SK-N-SH (cell line): ENCODE results near the gene CDK5RAP2. TPM values are rescaled to one million over a fixed set of nuclear protein-coding genes. Genes with fewer than 3 reads are reported as not detected.

Source experiments
- CTCF ChIA-PET: fragments of 300-600, 350-600 bp; formaldehyde crosslinking; extraction: SDS; loops from one replicate; lab custom pipeline; 2021; lab: Yijun Ruan, JAX
- POLR2A ChIA-PET: fragments of 350-600 bp; sonication (Branson Sonifier 250); formaldehyde crosslinking; extraction: SDS; loops from one replicate; lab custom pipeline; 2020; ENCODE audit warnings: antibody characterized with exemption, inconsistent platforms; lab: Yijun Ruan, JAX
- DNase-seq: peaks from one replicate; pipeline ENCODE4 v3.0.0; 2012
- H2AFZ ChIP-seq: fragments of 200-600 bp; sonication (generic); 2 replicates; pipeline ENCODE4 v1.8.1; 2016; ENCODE audit warnings: antibody characterized with exemption, mild to moderate bottlenecking, low read depth
- H3F3A ChIP-seq: fragments of 200-600 bp; sonication (generic); replicated peaks from 2 replicates; pipeline ENCODE3; 2016; ENCODE audit warnings: antibody characterized with exemption, mild to moderate bottlenecking; ENCODE audit not compliant: insufficient read depth
- H3K27ac ChIP-seq, 2 experiments: fragments of 200-500 bp in 1 of 2; fragments of 200-600 bp in 1 of 2; sonication (Bioruptor generic) in 1 of 2; sonication (generic), shearing (Covaris generic) in 1 of 2; 2 replicates each; pipeline versions ENCODE4 v1.5.1 to v1.6.1; 2014 to 2016; ENCODE audit warnings: low read depth in 2 of 2, inconsistent platforms in 1 of 2, low read length in 1 of 2, mild to moderate bottlenecking in 1 of 2, mixed read lengths in 1 of 2
- H3K27me3 ChIP-seq: fragments of 200-600 bp; sonication (generic), shearing (Covaris generic); 2 replicates; pipeline ENCODE4 v1.6.1; 2016; ENCODE audit warnings: mixed run types; ENCODE audit not compliant: insufficient read depth
- H3K36me3 ChIP-seq, 2 experiments: fragments of 200-500 bp in 1 of 2; fragments of 200-600 bp in 1 of 2; sonication (Bioruptor generic) in 1 of 2; sonication (generic) in 1 of 2; replicated peaks in 1 of 2; 2 replicates each; pipeline versions ENCODE3 to v1.5.1; 2014 to 2016; ENCODE audit warnings: low read length in 1 of 2, mild to moderate bottlenecking in 1 of 2; ENCODE audit not compliant: insufficient read depth in 2 of 2, control insufficient read depth in 1 of 2
- H3K4me1 ChIP-seq, 2 experiments: fragments of 200-500 bp in 1 of 2; fragments of 200-600 bp in 1 of 2; sonication (Bioruptor generic) in 1 of 2; sonication (generic), shearing (Covaris generic) in 1 of 2; 2 replicates each; pipeline versions ENCODE4 v1.5.1 to v1.6.1; 2014 to 2016; ENCODE audit warnings: low read depth in 1 of 2, low read length in 1 of 2, mixed run types in 1 of 2; ENCODE audit not compliant: insufficient read depth in 2 of 2, control insufficient read depth in 1 of 2
- H3K4me2 ChIP-seq: fragments of 200-600 bp; sonication (generic), shearing (Covaris generic); 2 replicates; pipeline ENCODE4 v1.6.1; 2017; ENCODE audit warnings: mixed run types
- H3K4me3 ChIP-seq, 2 experiments: fragments of 200-500 bp in 1 of 2; fragments of 200-600 bp in 1 of 2; sonication (Bioruptor generic) in 1 of 2; sonication (generic), shearing (Covaris generic) in 1 of 2; 2 replicates each; pipeline versions ENCODE4 v1.5.1 to v1.8.1; 2014 to 2016; ENCODE audit warnings: low read depth in 2 of 2, inconsistent platforms in 1 of 2, low read length in 1 of 2, mild to moderate bottlenecking in 1 of 2, mixed read lengths in 1 of 2, moderate library complexity in 1 of 2
- H3K79me2 ChIP-seq: fragments of 200-600 bp; sonication (generic); 2 replicates; pipeline ENCODE4 v1.8.1; 2017; ENCODE audit warnings: mild to moderate bottlenecking; ENCODE audit not compliant: insufficient read depth
- H3K9ac ChIP-seq: fragments of 200-600 bp; sonication (generic); 2 replicates; pipeline ENCODE4 v1.6.1; 2017; ENCODE audit warnings: mixed run types
- H3K9me2 ChIP-seq: fragments of 200-600 bp; sonication (generic); 2 replicates; pipeline ENCODE4 v1.6.1; 2017; ENCODE audit warnings: mixed run types
- H3K9me3 ChIP-seq: fragments of 200-600 bp; sonication (generic); 2 replicates; pipeline ENCODE4 v1.6.1; 2017; ENCODE audit warnings: mixed run types, mild to moderate bottlenecking, moderate library complexity
- H4K20me1 ChIP-seq: fragments of 200-600 bp; sonication (generic); 2 replicates; pipeline ENCODE4 v1.6.1; 2017; ENCODE audit warnings: mild to moderate bottlenecking, mixed run types; ENCODE audit not compliant: insufficient read depth
- CHD2 ChIP-seq: fragments of 150-350 bp; IDR thresholded peaks from 2 replicates; pipeline ENCODE4 v1.6.1; 2018; ENCODE audit warnings: low read length; ENCODE audit not compliant: partially characterized antibody
- EP300 ChIP-seq, 2 experiments: IDR thresholded peaks; 2 replicates each; pipeline versions ENCODE4 v1.4.0 to v1.6.1; 2012; ENCODE audit warnings: borderline replicate concordance in 1 of 2, low read depth in 1 of 2, low read length in 1 of 2
- EZH2phosphoT487 ChIP-seq: fragments of 200-600 bp; sonication (generic); IDR thresholded peaks from 2 replicates; pipeline ENCODE4 v1.6.1; 2017; ENCODE audit warnings: low read depth, mixed run types, mild to moderate bottlenecking, antibody characterized with exemption, moderate library complexity, borderline replicate concordance
- FOSL2 ChIP-seq: IDR thresholded peaks from 2 replicates; pipeline ENCODE4 v1.4.0; 2012; ENCODE audit warnings: low read depth, mild to moderate bottlenecking, moderate library complexity, borderline replicate concordance
- MXI1 ChIP-seq: IDR thresholded peaks from 2 replicates; pipeline ENCODE4 v1.6.1; 2012; ENCODE audit warnings: mild to moderate bottlenecking, low read depth, low read length, improper control_type of control experiment
- POLR2AphosphoS5 ChIP-seq: IDR thresholded peaks from 2 replicates; pipeline ENCODE4 v1.6.1; 2012; ENCODE audit warnings: low read depth, low read length
- RAD21 ChIP-seq: IDR thresholded peaks from 2 replicates; pipeline ENCODE4 v1.6.1; 2012; ENCODE audit warnings: mild to moderate bottlenecking, low read length
- RCOR1 ChIP-seq: fragments of 150-350 bp; IDR thresholded peaks from 2 replicates; pipeline ENCODE4 v1.6.1; 2017; ENCODE audit warnings: antibody characterized with exemption, low read length
- REST ChIP-seq: IDR thresholded peaks from 2 replicates; pipeline ENCODE4 v1.6.1; 2012; ENCODE audit warnings: mild to moderate bottlenecking, low read depth, low read length, moderate library complexity
- RFX5 ChIP-seq: IDR thresholded peaks from 2 replicates; pipeline ENCODE4 v1.6.1; 2012; ENCODE audit warnings: mild to moderate bottlenecking, improper control_type of control experiment, low read length
- RXRA ChIP-seq: IDR thresholded peaks from 2 replicates; pipeline ENCODE4 v1.4.0; 2012; ENCODE audit warnings: low read depth, mild to moderate bottlenecking, borderline replicate concordance
- TCF12 ChIP-seq: IDR thresholded peaks from 2 replicates; pipeline ENCODE4 v1.4.0; 2012
- TEAD4 ChIP-seq: IDR thresholded peaks from 2 replicates; pipeline ENCODE4 v1.4.0; 2012; ENCODE audit warnings: mild to moderate bottlenecking, borderline replicate concordance; ENCODE audit not compliant: insufficient read depth
- YY1 ChIP-seq: IDR thresholded peaks from 2 replicates; pipeline ENCODE4 v1.4.0; 2012; ENCODE audit warnings: low read depth, mild to moderate bottlenecking
- WGBS: methylation state at CpG from one replicate; pipeline ENCODE4 v1.1.6; 2017; ENCODE audit warnings: low lambda C conversion rate; 5-methylcytosine and 5-hydroxymethylcytosine counted together
- polyA plus RNA-seq, 3 experiments: library from polyadenylated mRNA; depleted of rRNA; stranded (reverse); fragments of >200 nt; gene quantifications; 2 replicates each; pipeline ENCODE4 v1.2.3, GENCODE V29; 2012
- TF ChIP-seq, protein P1 (sequence below): fragments of 150-350 bp; IDR thresholded peaks from 2 replicates; pipeline ENCODE4 v1.6.1; 2017; ENCODE audit warnings: antibody characterized with exemption, low read length, low read depth, borderline replicate concordance

CDK5RAP2 gene
- polyA plus RNA-seq, 1 of the 3 experiments (the other 2 are of a cell fraction) = 20.7 TPM

GRCh38 chr9:120405134-120405533 lies 174.8 kb downstream of the CDK5RAP2 start:
- Histone ChIP-seq H3K9me3 (no peaks in the 10 kb centered on the region), H3K4me2 (no peak overlapping the region), H3K4me3 (no peak overlapping the region), H2AFZ (no peak overlapping the region), H3K79me2 (no peaks in the 10 kb centered on the region), H3K36me3 (peaks cover 24 to 56% of the 10 kb centered on the region in 2 experiments), H3K4me1 (peaks cover 18 to 29% of the 10 kb centered on the region in 2 experiments), H3K27ac (no peak overlapping the region), H3K27me3 (no peaks in the 10 kb centered on the region), H3K9me2 (no peaks in the 10 kb centered on the region), H3K9ac (no peak overlapping the region), H4K20me1 (no peaks in the 10 kb centered on the region), H3F3A (peaks cover 13% of the 10 kb centered on the region)
- TF ChIP-seq CHD2 (no peak), EZH2phosphoT487 (no peak), RFX5 (no peak), TEAD4 (no peak), RXRA (no peak), RCOR1 (no peak), RAD21 (no peak), EP300 (IDR thresholded peaks at IDR 0.05; ENCODE audit: borderline replicate concordance in 1 of 2, low read depth in 1 of 2, low read length in 1 of 2) (no peak), POLR2AphosphoS5 (no peak), REST (no peak), FOSL2 (no peak), YY1 (no peak), MXI1 (no peak), TCF12 (no peak)
- TF ChIP-seq, protein P1, sequence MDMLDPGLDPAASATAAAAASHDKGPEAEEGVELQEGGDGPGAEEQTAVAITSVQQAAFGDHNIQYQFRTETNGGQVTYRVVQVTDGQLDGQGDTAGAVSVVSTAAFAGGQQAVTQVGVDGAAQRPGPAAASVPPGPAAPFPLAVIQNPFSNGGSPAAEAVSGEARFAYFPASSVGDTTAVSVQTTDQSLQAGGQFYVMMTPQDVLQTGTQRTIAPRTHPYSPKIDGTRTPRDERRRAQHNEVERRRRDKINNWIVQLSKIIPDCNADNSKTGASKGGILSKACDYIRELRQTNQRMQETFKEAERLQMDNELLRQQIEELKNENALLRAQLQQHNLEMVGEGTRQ = no peak
- no peak for DNase-seq
- WGBS = 100% methylated on average over 1 of the region's 1 CpG
- CTCF ChIA-PET = interaction anchor here (0.7 kb wide), 1 partner anchor 1029 kb away, joined by 3 read pairs; no protein-coding TSS in a partner anchor
- POLR2A ChIA-PET = no interaction called here
